A172 (cell line): ENCODE measurements around the gene IFI30. TPM values are rescaled to one million over a fixed set of nuclear protein-coding genes. Genes with fewer than 3 reads are reported as not detected.

ENCODE experiments used
- DNase-seq: peaks from one replicate; pipeline ENCODE4 v3.0.0-alpha.2; 2015; ENCODE audit warnings: low spot score
- total RNA-seq: library from RNA; depleted of rRNA; stranded (reverse); fragments of >200 nt; shearing (Covaris generic); gene quantifications from 2 replicates; pipeline ENCODE4 v1.2.3, GENCODE V29; 2014

The IFI30 gene
- total RNA-seq, 1 experiment from 2014 or later = 28.2 TPM

DNA sequence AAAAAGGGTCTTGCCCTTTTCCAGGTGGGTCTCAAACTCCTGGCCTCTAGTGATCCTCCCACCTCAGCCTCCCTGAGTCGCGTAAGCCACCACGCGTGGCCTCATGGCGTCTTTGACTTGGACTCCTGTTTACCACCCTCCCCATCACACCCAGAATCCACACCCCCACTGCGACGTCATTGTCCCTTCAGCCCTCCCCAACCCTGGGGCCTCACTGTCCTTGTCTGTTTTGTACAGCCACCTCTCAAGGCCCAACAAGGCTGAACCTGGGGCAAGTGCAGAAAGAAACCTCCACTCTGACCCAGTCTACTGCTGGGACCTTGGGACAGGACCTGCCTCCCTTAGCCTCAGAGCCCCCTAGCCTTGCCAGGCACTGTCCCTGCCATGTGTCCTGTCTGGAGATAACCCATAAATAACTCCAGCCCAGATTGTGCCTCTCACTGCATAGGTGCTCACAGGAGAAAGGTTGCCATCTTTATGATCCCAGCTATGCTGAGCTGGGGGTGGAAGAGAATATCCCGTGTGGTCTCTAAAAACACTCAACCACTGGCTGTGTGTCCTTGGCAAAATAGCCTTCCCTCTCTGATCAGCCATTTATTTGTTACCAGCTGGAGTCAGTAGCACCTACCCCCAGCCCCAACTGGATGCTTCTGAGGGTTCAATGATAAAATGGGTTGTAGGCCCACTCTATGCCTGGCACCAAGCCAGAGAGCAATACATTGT is 1.8 kb upstream of the IFI30 start:
- no peak for DNase-seq

DNA sequence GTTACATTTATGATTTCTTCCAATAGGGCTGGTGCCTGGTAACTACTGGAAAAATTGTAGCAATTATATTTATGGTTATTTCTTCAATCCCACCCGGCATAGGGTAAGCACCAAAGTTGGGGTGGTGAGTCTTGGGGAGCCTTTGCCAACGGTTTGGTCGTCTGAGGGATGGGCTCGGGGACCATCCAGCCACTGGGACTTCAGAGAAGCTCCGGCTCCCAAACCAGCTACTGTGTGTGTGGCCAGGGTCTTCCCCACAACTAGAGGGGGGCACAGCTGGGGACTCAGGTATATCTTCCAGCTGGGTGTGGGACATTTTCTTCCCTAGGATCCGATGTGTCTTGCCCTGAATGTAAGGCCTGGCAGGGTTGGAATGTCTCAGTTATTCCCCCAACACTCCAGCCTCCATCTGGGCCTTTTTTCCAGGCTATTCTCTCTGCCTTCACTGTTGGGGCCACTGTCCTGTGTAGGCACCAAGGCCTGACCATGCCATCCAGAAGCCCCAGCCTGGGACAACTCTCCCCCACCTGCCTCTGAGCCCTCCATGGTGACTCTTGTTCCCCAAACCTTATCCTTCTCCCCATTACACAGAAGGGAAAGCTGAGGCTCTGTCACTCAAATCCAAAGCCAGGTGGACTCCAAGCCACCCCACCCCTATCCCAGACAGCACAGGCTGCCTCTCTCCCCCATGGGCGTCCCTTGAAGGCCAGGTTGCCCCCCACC is 1.1 kb upstream of the IFI30 start:
- no peak for DNase-seq

DNA sequence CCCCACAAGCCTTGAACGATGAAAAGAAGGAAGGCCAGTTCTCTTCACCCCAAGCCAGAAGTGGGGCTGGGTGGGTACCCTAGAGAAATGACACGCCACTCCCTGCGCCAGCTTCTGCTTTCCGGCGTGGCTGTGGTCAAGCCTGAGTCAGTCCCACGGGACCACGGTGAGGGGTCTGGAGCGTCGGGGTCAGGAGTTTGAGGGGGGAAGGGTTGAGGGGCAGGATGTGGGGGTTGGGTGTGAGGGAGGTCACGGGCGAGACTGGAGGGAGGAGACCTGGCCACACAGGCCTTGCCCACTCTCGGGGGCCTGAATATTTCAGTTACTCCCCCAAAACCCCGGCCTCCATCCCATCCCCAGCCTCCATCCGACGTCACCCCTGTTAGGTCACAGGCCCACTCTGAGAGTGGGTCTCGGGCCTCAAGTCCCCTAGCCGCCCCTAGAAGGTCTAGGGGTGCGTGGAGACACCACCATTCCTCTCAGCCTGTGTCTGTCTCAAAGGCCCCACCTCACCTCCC is 500 bp upstream of the IFI30 start:
- DNase-seq = no peak

DNA sequence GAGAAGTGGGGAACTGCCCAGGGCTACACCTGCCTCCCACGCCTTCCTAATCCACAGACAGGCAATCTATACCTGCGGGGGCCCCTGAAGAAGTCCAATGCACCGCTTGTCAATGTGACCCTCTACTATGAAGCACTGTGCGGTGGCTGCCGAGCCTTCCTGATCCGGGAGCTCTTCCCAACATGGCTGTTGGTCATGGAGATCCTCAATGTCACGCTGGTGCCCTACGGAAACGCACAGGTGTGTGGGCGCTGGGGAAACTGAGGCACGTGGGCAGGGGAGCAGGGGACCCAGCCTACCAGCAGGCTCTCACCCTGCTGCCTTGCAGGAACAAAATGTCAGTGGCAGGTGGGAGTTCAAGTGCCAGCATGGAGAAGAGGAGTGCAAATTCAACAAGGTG is 1.4 kb downstream of the IFI30 start:
- DNase-seq = no peak

DNA sequence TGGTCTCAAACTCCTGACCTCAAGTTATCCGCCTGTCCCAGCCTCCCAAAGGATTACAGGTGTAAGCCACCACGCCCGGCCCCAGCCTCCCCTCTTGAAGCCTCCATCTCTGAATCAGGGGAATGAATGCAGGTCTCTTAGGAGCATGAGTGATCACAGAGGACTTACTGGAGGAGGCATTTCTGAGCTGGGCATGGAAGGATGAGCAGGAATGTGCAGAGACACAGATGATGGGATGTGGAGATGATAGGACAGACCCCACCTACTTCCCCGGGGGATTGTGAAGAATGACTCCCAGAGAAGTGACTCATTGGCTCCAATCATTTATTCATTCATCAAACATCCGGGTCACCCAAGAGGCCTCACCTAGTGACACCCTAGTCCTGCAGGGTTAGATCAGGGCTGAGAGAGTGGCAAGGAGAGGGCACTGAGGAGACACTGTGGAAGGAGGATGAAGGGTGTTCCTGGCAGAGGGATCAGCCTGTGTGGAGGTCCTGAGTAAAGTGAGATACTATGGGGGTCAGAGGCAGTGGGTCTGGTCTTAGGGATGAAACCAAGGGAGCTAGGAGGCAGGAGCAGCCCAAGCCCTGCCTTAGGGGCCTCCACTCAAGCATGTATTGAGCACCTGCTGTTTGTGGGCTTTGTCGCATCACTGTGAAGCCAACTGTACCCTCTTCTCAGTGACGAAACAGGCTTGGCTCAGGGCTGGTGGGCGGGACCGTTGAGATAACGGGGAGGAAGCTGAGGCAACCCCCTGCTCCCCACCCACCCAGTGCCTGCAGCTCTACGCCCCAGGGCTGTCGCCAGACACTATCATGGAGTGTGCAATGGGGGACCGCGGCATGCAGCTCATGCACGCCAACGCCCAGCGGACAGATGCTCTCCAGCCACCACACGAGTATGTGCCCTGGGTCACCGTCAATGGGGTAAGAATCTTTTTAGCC is 3.0 kb downstream of the IFI30 start:
- DNase-seq = no peak

DNA sequence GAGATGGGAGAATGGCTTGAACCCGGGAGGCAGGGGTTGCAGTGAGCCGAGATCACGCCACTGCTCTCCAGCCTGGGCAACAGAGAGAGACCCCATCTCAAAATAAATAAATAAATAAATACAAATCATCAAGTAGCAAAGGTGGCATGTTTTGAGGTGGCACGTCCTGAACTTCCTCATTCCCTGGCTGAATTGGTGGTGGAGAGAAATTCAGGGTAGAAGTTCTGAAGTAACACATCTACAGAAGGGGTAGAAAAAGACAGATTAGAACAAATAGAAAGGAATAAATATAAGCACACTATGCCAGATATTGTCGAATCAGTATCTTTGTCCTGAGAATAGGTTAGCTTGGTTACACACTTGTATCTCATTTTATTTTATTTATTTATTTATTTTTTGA is 6.3 kb downstream of the IFI30 start:
- DNase-seq = no peak

DNA sequence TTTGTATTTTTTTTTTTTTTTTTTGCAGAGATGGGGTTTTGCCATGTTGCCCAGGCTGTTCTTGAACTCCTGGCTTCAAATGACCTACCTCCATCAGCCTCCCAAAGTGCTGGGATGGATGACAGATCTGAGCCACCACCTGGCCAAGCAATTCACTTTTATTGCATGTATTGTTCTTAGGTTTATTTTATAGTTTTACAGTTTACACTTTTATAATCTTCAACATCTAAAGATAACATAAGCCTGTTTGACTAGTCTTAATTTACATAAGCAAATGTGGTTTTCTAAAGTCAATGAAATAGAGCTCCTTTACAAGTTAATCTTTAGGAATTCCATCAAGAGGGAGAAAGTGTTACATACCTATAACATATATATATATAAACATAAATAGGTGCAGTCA is 9.9 kb downstream of the IFI30 start:
- no peak for DNase-seq

DNA sequence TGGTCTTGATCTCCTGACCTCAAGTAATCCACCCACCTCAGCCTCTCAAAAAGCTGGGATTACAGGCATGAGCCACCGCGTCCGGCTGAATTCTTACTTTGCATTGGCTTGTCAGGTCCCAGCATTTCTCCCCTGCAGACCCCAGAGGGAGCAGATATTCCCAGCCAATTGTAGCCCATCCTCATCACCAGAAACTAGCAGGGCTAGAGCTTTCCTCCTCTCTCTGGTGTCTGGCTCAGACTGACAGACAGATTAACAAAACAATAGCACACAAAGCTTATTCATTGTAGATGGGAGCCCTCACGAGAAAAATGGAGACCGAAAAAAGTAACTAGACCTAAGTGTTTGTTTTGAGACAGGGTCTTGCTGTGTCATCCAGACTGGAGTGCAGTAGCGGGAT is 11.9 kb downstream of the IFI30 start:
- DNase-seq = no peak

DNA sequence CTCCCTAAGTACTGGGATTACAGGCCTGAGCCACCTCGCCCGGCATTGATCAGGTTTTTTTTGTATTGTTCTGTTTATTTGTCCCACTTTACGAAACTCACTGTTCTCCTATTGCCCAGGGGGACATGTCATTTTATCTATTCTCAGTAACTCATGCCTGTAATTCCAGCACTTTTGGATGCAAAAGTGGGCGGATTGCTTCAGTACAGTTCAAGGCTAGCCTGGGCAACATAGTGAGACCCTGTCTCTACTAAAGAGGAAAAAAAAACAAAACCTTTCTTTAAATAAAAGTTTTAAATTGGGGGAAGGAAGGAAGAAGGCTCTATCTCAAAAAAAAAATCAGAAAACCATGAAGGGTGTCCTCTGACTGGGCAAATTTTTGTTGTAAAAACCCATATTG is 16.7 kb downstream of the IFI30 start:
- no peak for DNase-seq

DNA sequence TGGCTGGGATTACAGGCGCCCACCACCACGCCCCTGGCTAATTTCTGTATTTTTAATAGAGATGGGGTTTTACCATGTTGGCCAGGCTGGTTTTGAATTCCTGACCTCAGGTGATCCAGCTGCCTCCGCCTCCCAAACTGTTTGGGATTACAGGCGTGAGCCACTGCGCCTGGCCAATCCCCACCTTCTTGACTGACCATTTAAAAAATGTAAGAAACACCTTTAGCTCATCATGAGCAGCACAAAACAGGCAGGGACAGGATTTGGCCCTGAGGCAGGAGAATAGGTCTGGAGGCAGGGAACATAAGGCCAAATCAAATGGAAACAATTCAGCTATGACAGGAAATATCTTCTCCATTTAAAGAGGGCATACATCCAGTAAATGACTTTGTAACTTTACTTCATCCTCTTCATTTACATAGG is 18.0 kb downstream of the IFI30 start:
- no peak for DNase-seq

DNA sequence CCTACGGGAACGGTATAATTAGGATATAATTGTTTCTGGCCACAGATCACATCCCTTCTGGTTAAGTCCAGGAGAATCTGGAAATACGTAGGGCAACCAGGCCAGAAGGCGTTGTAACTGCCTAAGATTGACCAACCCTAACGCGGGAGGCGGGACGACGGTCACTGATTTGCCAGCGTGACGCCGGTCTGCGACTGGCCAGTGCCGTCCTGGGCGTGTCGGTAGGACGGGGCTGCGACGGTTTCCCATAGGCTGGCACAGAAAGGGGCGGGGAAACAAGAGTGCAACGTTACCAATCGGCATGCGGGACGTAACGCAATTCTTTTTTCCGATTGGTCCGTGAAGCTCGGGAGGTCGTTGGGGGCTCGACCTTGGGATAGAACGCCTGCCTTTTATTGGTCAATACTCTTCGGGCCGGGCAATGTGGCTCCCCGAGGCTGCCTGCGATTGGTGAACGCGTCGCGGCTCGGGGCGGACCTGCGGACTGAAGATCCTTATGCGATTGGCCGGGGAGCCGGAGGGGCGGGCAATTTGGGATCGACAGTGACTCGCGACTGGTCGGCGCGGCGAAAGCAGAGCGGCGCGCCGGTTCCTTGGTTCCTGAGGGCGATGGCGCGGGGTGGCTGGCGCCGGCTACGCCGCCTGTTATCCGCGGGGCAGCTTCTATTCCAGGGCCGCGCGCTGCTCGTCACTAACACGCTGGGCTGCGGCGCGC is 19.2 kb downstream of the IFI30 start, which contains the start of gene MPV17L2:
Gene MPV17L2 (plus strand): TSS at position 546 of the 715 bp plus-strand sequence. CDS start 64 bp downstream, at position 610.
- peak; percentile 100 for DNase-seq

DNA sequence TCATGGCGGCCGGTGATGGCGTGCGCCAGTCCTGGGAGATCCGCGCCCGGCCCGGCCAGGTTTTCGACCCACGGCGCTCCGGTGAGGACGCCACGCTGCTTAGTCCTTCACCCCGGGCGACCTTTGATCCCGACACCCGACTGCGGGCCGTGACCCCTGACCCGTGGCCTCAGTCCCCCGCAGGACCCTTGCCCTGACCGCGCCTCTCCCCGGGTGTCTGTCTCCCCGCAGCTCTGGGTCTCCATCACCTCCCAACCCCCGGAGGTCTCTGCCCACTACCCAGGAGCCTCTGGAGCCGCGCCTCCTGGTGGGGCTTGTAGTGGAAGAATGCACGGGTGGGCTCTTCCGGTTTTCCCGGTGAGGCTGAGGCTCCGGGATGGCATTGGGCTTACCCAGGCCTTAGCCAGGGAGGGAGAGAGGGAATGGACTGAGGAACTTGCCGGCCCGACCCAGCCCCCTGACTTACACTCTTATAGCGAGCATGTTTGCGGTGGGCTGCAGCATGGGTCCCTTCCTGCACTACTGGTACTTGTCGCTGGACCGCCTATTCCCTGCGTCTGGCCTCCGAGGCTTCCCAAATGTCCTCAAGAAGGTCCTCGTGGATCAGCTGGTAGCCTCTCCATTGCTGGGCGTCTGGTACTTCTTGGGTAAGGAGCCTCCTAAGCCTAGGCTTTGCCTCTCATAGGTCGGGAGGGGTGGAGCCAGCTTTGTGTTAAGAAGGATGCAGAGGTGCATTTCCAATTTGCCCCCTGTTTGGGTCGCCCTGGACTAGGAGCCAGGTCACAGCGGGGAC is 20.0 kb downstream of the IFI30 start:
- DNase-seq = no peak

DNA sequence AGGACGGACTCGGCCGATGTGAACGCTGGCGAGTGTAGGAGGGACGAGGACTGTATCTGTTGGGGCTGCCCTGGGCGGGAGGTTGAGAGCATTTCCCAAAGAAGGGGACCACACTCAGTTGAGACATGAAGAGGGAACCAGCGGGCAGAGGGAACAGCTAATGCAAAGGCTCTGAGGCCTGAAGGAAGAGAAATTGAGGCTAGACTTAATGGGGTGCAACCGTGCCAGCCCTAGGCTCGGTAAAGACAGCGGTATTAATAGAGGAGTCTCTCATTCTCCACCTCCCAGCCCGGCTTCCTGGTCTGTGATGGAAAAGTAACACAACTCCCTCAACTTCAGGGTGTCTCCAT is 20.5 kb downstream of the IFI30 start:
- DNase-seq = no peak

DNA sequence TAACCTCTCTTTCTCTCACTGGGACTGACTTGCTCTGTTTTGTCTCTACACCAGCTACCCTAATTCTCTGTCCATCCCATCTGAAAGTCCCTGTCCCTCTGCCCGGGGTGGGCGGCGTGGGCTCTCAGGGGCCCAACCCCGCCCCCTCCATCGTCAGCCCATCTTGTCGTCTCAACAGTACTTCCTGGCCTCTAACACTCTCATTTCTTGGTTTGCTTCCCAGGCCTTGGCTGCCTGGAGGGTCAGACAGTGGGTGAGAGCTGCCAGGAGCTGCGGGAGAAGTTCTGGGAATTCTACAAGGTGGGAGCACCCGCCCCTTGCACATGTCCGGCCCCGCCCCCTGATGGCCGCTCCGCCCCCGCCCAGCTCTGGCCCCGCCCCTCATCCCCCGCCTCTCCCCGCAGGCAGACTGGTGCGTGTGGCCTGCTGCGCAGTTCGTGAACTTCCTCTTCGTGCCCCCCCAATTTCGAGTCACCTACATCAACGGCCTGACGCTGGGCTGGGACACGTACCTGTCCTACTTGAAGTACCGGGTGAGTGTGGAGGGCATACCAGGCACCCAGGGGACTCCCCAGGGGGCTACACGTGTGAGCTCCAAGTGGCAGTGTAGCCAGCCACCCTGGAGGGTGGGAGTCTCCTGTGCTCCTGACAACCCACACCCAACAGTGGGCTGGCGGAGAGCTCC is 21.1 kb downstream of the IFI30 start:
- no peak for DNase-seq

DNA sequence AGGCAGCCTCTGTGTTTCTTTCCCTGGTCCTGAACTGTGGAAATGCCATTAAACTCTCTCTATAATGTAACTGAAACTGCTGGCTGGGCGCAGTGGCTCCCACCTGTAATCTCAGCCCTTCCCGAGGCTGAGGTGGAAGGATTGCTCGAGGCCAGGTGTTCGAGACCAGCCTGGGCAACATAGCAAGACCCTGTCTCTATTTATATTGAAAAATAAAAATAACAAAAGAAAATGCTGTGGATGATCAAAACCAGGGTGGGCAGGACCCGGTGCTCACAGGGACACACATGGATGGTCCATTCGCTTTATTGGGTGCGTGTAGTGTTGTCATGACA is 22.9 kb downstream of the IFI30 start:
- DNase-seq = no peak

DNA sequence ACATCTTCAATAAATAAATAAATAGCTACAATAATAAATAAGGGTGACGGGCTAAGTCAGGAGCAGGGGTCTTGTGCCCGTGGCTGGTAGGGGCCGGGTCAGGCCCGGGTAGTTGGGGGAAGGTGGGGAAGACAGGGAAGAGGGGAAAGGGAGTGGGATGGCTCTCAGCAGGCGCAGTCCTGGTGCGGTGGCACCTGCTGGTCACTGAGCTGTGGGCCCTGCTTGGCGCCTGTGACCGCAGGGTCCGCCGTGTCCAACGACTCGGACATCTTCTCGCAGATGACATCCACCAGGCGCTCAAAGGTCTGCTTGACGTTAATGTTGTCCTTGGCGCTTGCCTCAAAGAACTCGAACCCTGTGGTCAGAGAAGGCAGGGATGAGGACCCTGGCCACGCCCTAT is 23.7 kb downstream of the IFI30 start:
- no peak for DNase-seq

DNA sequence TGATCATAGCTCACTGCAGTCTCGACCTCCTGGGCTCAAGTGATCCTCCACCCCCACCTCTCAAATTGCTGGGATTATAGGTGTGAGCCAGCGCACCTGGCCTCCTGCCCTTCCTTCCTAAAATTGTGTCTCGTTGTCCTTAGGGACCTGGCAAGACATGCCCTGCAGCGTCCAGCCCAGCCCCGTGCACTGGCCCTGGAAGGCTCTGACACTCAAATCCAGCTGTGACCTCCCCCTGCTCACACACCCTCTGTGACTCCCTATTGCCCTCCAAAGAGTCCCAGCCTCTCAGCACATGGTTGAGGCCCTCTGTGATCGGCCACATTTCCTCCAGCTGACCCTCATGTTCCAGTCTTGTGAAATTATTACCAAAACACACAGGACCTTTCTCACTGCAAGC is 24.3 kb downstream of the IFI30 start:
- no peak for DNase-seq

DNA sequence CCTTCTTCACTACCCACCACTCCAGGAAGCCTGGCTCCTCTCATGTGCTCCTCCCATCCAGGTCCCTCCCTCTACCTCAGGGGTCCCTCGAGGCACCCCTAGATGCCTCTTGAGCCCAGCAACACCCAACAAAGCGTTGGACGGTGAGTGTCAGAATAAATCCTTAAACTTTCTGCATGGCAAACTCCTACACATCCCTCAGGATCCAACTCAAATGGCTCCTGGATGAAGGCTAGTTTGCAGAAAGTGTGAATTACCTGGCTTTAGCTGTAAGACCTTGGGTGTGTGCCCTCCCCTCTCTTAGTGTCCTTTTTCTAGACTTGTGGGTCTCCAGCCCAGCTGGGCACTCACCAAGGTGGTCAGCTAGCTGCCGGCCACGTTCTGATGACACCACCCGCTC is 24.8 kb downstream of the IFI30 start:
- no peak for DNase-seq

DNA sequence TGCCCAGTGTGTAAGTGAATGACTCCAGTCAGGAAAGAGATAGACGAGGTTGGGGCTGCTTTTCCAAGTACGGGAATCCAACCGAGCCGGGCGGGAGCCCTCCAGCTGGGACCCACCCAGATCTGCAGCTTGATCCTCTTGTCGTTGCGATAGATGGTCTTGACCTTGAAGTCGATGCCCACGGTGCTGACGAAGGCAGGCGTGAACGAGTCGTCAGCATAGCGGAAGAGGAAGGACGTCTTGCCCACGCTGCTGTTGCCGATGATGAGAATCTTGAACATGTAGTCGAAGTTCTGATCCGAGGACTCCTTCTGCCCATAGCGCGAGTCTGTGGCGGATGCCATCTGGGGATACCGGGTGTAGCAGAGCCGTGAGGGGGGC is 28.8 kb downstream of the IFI30 start:
- DNase-seq = no peak

DNA sequence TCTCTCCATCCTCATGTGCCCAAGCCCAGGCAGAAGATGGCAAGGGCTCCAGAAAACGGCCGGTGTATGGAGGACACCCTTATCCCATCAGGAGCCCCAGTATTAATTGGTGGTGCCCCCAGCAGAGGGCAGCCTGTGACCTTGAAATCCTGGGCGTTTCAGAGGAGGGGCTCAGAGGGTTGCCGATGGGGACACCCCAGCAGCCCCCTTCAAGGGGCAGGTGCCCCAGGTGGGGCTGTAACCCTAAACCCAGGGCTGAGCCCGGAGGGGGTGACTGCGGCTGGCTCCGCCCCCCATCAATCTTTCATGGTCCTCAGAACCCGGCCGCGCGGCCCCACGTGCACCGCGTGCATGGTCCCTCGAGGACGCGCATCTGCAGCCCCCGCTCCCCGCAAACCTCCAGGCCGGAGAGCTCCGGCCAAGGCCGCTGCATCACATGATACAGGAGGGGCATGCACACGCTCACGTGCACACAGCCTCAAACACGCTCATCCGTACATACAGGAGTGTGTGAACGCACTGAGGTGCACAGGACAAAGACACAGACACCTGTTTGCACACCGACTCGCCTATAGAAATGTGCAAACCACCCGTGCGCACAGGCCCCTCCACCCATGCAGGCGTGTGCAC is 29.3 kb downstream of the IFI30 start:
- DNase-seq = no peak
